DMS114 treated with DMSO at 0.1 percent for 48 hours (cell line): ENCODE data around the gene MAD2L1BP.

Experiments
- DNase-seq: peaks from one replicate; lab custom pipeline; 2025; ENCODE audit not compliant: unreplicated experiment; lab: John Stamatoyannopoulos, UW

The MAD2L1BP gene

GRCh38 chr6:43666196-43666920 lies 30.7 kb downstream of the MAD2L1BP start:
- no peak for DNase-seq

DNA sequence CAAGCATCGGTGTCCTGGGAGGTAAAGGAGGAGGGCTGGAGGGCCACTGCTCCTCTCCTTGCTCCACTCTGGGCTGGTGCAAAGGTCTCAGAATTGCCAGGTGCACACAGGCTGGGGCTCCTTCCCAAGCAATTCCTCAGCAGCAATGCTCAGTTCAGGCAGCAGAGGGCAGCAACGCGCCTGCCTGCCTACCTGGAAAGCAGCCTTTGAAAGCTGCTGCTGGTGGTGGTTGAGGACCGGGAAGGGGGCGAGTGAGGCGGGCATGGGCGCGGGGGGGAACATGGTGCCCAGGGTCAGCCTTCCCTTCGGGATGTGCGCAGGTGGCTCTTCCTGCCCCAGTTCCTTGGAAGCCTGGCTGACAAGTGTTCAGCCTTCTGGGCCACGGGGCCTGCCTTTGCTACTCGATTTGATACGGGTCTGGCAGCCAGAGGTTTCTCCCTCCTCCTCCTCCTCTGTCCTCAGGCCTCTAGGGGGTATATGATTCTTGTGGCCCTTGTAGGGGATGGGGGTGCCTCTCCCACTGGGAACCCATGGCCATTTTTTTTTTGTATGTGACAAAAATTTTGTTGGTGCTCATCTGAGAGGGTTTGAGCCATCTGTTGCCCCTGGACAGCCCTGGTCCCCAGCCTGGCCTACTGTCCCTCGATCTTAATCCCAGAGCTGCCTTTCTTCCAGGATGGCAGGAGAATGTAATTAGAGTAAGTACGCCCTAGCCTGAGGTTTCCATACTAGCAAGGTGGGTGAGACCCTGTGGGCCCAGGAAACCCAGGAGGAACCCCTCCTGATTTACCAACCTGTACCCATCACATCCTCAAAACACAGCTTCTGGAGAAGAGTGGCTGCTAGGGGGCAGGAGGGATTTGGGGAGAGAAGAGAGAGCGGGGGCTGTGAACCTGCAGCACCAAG lies 31.9 kb downstream of the MAD2L1BP start:
- peak; percentile 63 for DNase-seq

DNA sequence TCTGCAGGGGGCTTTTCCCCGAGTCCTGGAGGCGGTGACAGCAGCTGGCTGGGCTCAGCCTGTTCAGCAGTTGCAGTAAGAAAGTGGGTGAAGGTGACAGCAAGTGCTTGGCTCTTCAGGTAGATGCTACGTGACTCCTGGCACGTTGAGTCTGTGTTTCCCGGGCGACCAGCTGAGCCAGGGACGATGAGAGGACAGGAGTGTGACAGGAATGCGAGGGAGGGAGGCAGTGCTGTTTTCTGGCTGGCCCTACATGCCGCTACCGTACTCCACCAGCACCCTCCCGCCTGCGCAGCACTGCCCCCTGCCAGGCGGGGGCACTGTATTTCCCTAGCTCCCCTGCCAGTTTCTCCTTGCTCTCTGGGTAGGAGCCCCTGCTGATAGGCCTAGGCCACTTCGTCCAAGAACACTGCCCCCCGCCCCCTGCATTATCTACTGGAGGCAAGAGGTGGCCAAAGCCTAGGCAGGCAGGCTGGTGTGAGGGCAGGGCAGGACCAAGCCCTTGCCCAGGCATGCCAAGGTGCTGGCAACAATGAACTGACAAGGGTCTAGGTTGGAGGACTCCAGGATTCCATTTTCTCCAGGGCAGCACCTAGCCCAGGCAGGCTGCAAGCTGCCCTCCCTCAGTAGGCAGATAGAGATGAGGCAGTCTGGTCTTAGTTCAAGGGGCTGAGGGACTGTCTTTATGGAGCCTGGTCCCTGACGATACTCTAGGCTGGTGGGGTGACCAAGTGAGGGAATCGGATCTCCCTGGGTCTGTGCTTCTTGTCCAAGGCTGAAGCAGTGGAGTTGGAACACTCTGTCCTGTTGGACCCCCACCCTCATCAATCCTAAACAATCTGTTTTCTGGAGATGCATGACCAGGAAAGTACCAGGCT lies 32.8 kb downstream of the MAD2L1BP start:
- DNase-seq: peak; percentile 40

DNA sequence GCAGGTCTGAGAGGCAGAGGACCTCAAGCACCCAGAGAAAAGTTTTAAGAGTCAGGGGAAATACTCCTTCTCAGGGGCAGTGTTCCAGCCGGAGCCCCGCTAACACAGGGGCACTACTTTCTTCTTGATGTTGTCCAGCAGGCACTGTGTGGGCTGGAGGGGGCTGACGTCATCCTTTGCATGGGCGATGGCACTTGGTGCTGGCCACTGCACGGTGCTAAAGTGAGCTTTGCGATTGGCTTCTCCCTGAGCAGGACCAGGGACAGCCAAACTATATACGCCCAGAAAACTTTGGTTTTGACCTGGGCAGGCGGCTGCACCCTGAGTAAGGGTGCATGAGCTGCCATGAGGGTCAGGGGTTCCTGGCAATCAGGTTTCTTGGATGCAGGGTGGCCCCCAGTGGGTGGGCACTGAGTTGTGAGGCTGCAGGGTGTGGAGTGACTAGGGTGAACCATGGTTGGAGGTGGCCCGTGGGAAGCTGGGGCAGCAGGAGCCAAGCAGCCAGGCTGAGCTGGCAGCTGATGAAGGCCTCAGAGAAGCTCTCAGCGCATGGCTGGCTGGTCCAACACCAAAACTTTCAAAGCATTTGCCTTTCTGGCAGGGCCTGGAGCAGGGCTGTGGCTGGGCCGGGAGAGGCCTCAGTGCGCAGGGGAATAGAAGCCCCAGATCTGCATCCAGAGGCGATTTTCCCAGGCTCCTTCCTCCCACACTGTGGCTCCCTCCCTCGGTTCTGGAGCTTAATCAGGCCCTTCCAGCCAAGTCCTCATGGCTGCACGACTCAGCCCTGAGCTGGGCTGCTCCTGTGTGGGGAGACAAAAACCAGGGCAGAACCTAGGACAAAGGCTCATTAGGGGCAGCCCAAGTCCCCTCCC lies 33.6 kb downstream of the MAD2L1BP start:
- DNase-seq: no peak

DNA sequence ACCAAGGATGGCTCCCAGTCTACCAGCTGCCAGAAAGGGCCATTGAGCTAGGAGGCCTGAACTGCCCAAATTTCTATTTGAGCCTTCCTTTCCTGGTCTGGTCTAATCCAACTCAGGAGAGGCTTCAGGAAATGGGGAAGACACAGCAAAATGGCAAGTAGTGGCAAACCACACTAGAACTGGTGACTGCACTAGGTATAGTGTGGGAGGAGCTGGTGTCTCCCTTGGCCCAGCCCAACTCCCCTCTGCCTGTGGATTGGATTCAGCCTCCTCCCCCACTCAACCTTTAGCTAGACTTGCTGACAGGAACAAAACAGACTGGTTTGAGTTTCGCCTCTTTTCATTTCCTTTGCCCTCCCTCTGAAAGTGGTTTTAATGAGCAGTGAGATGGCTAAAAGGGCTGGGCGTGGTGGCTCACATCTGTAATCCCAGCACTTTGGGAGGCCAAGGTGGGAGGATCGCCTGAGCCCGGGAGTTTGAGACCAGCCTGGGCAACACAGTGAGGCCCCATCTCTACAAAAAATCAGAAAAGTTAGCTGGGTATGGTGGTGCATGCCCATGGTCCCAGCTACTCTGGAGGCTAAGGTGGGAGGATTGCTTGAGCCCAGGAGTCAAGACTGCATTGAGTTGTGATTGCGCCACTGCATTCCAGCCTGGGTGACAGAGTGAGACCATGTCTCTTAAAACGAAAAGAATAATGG lies 34.4 kb downstream of the MAD2L1BP start:
- DNase-seq: no peak

GRCh38 chr6:43670623-43670986 lies 35.0 kb downstream of the MAD2L1BP start:
- no peak for DNase-seq

- DNase-seq: no peak
These were observed 35.6 kb downstream of the MAD2L1BP start for GRCh38 chr6:43671011-43671800.

GRCh38 chr6:43671801-43672690 lies 36.4 kb downstream of the MAD2L1BP start:
- DNase-seq: no peak

DNA sequence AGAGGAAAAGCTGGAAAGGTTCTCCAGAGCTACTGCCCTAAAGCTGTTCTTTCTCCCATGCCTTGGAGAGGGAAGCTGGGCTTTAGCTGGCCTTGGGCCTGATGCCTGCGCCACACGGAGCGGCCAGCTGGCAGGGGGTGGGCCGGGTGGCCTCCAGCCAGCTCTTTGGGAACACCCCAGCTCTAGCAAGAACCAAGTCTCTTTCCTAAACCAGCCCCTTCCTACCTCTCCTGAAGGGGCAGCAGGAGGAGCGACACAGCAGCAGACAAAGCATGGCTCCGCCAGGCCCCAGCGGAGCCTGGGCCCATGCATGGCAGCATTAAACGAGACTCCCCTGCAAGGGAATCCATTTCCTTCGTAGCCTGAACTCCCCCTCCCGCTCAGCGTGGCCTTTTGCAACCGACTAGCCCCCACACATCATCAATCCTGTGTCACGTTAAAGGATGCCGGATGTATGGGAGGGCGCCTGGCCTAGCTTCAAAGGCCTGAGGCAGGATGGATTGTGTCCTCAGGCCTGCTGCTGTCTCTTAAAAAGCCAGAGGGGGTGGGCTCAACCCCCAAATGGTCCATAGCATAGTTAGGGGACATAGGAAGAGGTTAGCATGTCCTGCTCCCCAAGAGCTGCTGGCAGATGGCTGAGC lies 37.9 kb downstream of the MAD2L1BP start:
- no peak for DNase-seq

DNA sequence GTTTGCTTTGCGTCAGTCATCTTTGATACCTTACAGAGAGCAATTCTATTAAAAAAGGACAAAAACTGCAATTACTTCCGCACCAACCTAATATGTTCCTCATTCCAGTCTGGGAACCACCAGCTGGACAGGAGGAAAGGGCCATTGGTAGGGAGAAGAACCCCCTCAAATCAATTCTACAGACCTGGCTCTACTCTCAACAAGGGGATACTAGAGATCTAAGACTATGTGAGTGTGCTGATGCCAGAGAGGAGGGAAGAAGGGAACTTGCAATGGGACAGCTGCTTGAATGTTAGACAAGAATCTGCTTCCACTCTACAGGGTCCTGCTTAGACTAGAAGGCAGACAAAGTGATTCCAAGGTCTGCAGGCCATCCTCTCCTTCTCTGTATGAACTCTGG lies 38.7 kb downstream of the MAD2L1BP start:
- DNase-seq: no peak

- DNase-seq: no peak
These were observed 39.3 kb downstream of the MAD2L1BP start for GRCh38 chr6:43674921-43675320.

DNA sequence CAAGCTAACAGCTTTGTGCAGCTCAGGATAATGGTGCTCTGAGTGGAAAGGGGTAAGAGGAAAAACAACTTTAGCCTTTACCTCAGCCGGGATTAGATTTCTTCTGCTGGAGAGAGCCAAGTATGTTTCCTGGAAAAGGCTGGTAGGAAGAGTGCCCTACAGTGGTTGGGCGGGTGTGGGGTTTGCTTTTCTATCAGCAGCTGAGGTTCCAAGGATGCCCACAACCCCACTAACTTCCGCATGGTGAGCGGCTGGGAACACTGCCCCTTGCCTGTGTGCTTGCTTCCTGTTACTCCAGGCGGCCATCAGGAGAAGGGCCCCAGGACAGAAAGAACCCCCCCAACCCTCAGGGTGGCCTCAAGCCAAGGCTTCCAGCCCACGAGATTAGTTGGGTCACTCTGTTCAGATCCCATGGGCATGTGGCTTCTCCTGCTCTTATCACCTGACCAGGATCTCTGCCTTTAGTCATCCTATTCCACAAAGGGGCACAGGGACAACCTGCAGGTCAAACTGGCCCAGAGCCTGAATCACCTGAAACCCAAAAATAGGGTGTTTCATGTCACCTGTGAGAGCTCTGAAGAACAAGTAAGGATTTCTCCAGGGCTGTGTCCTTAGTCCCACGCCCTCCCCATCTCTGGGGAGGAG lies 41.4 kb downstream of the MAD2L1BP start:
- no peak for DNase-seq

GRCh38 chr6:43677759-43678158 lies 42.1 kb downstream of the MAD2L1BP start:
- DNase-seq: no peak

GRCh38 chr6:43678341-43678740 lies 42.7 kb downstream of the MAD2L1BP start:
- DNase-seq: no peak

GRCh38 chr6:43679057-43679456 lies 43.4 kb downstream of the MAD2L1BP start:
- DNase-seq: no peak

GRCh38 chr6:43680308-43681200 lies 44.9 kb downstream of the MAD2L1BP start:
- no peak for DNase-seq
